ENCODE results near the gene KDM5B.
A peak's percentile ranks its signal among the peaks of the same experiment; 100 is the strongest.

Gene KDM5B

GRCh38 chr1:202711949-202712635, 96.1 kb downstream of the KDM5B start:
- no peak for DNase-seq (ENCODE audit: low read depth, low spot score)

GRCh38 chr1:202710070-202711045, 97.9 kb downstream of the KDM5B start, which contains the start of gene SYT2:
Gene SYT2 (minus strand): TSS chr1:202710454. CDS start chr1:202605772, 104,682 bp downstream.
- no peak for DNase-seq (ENCODE audit: low read depth, low spot score)

- DNase-seq (ENCODE audit: low read depth, low spot score): no peak
Measured at GRCh38 chr1:202709276-202710041, 98.8 kb downstream of the KDM5B start.

- DNase-seq (ENCODE audit: low read depth, low spot score): no peak
Measured at GRCh38 chr1:202708456-202709275, 99.6 kb downstream of the KDM5B start.

- no peak for DNase-seq (ENCODE audit: low read depth, low spot score)
Measured at GRCh38 chr1:202706851-202707250, 101.4 kb downstream of the KDM5B start.

GRCh38 chr1:202704601-202705000, 103.6 kb downstream of the KDM5B start:
- no peak for DNase-seq (ENCODE audit: low read depth, low spot score)

- no peak for DNase-seq (ENCODE audit: low read depth, low spot score)
Measured at GRCh38 chr1:202703191-202703590, 105.0 kb downstream of the KDM5B start.

- DNase-seq (ENCODE audit: low read depth, low spot score): no peak
Measured at GRCh38 chr1:202702088-202702487, 106.1 kb downstream of the KDM5B start.

GRCh38 chr1:202701200-202701599, 107.0 kb downstream of the KDM5B start:
- no peak for DNase-seq (ENCODE audit: low read depth, low spot score)

GRCh38 chr1:202700061-202700460, 108.2 kb downstream of the KDM5B start:
- no peak for DNase-seq (ENCODE audit: low read depth, low spot score)

- DNase-seq (ENCODE audit: low read depth, low spot score): no peak
Measured at GRCh38 chr1:202698276-202698675, 109.9 kb downstream of the KDM5B start.

GRCh38 chr1:202697038-202697437, 111.2 kb downstream of the KDM5B start:
- no peak for DNase-seq (ENCODE audit: low read depth, low spot score)

GRCh38 chr1:202694314-202694713, 113.9 kb downstream of the KDM5B start:
- DNase-seq (ENCODE audit: low read depth, low spot score): no peak

- DNase-seq (ENCODE audit: low read depth, low spot score): peak; percentile 26
Measured at GRCh38 chr1:202692959-202693555, 115.2 kb downstream of the KDM5B start.

- DNase-seq (ENCODE audit: low read depth, low spot score): no peak
Measured at GRCh38 chr1:202691816-202692215, 116.4 kb downstream of the KDM5B start.

GRCh38 chr1:202689493-202690342, 118.5 kb downstream of the KDM5B start:
- no peak for DNase-seq (ENCODE audit: low read depth, low spot score)

GRCh38 chr1:202689082-202689481, 119.1 kb downstream of the KDM5B start:
- DNase-seq (ENCODE audit: low read depth, low spot score): no peak

GRCh38 chr1:202688401-202688800, 119.8 kb downstream of the KDM5B start:
- DNase-seq (ENCODE audit: low read depth, low spot score): no peak

- DNase-seq (ENCODE audit: low read depth, low spot score): no peak
Measured at GRCh38 chr1:202687798-202688197, 120.4 kb downstream of the KDM5B start.

- no peak for DNase-seq (ENCODE audit: low read depth, low spot score)
Measured at GRCh38 chr1:202687370-202687769, 120.9 kb downstream of the KDM5B start.
